Measurements from ENCODE around the gene SLC4A1.

- TF ChIP-seq, protein P1, sequence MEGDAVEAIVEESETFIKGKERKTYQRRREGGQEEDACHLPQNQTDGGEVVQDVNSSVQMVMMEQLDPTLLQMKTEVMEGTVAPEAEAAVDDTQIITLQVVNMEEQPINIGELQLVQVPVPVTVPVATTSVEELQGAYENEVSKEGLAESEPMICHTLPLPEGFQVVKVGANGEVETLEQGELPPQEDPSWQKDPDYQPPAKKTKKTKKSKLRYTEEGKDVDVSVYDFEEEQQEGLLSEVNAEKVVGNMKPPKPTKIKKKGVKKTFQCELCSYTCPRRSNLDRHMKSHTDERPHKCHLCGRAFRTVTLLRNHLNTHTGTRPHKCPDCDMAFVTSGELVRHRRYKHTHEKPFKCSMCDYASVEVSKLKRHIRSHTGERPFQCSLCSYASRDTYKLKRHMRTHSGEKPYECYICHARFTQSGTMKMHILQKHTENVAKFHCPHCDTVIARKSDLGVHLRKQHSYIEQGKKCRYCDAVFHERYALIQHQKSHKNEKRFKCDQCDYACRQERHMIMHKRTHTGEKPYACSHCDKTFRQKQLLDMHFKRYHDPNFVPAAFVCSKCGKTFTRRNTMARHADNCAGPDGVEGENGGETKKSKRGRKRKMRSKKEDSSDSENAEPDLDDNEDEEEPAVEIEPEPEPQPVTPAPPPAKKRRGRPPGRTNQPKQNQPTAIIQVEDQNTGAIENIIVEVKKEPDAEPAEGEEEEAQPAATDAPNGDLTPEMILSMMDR (IDR thresholded peaks at IDR 0.05 in 4 of 5, conservative IDR thresholded peaks at IDR 0.05 in 1 of 5): no peak
- no peak for TF ChIP-seq POLR2A (IDR thresholded peaks at IDR 0.05)
Observed at GRCh38 chr17:44235583-44235936, 32.4 kb downstream of the SLC4A1 start.
